GM21390 (cell line): ENCODE data around the gene RPL13.
"Not testable (repeated sequence)": the region's sequence is repeated elsewhere in the genome, so short reads cannot be mapped to it uniquely, and the experiment has no call there.

Experiments used
- ATAC-seq: cut with Tn5 transposase; IDR thresholded peaks from one replicate; pipeline ENCODE4 v1.9.1; 2021; ENCODE audit not compliant: unreplicated experiment

RPL13 gene

GRCh38 chr16:89562939-89563338 lies 2.5 kb downstream of the RPL13 start:
- no peak for ATAC-seq

DNA sequence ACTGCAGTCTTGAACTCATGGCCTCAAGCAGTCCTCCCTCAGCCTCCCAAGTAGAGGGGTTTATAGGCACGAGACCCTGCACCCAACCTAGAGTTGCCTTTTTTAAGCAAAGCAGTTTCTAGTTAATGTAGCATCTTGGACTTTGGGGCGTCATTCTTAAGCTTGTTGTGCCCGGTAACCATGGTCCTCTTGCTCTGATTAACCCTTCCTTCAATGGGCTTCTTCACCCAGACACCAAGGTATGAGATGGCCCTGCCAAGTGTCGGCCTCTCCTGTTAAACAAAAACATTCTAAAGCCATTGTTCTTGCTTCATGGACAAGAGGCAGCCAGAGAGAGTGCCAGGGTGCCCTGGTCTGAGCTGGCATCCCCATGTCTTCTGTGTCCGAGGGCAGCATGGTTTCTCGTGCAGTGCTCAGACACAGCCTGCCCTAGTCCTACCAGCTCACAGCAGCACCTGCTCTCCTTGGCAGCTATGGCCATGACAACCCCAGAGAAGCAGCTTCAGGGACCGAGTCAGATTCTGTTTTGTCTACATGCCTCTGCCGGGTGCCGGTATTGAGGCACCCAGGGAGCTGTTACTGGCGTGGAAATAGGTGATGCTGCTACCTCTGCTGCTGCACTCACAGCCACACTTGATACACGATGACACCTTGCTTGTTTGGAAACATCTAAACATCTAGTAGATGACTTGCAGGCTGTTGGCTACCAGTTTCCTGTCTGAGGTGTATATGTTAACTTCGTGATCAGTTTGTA lies 3.3 kb downstream of the RPL13 start:
- ATAC-seq: no peak

- no peak for ATAC-seq
Measured at GRCh38 chr16:89564476-89565255, 4.2 kb downstream of the RPL13 start.

- ATAC-seq: no peak
Measured at GRCh38 chr16:89565256-89565505, 4.7 kb downstream of the RPL13 start.

DNA sequence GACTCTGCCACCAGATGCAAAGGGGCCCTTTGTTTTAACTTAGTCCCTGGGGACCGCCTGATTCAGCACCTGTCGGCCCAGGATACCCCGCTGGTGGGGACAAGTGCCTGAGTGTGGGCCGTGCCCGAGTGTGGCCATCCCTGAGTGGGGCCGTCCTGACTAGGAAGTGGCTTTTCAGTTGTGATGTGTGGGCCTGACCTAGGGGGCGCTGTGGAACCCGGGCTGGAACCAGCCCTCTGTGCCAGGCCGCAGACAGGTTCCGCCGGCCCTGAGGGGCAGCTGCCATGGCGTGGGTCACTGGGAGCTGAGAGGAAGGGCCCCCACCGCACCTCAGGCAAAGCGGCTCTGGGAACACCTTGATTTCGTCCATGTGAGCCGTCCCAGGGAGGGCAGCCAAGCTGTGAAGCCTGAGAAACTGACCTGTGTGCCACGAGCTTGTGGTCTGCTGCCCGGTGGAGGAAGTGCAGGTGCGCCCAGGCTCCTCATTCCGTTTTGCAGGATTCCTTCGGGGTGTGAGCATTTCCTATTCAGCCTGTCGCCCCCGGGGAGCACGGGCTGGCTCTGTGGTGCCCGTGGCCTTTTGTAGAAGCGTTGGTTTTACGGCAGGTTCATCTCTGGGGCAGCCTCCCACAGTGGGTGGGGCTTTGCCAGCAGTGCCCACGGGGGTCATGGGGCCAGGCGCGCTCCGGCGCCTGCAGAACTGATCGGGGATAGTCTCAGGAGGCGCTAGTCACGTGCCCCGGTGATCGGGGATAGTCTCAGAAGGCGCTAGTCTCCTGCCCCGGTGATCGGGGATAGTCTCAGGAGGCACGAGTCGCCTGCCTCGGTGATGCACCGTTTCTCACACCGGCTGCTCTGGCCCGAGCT lies 5.3 kb downstream of the RPL13 start:
- no peak for ATAC-seq

DNA sequence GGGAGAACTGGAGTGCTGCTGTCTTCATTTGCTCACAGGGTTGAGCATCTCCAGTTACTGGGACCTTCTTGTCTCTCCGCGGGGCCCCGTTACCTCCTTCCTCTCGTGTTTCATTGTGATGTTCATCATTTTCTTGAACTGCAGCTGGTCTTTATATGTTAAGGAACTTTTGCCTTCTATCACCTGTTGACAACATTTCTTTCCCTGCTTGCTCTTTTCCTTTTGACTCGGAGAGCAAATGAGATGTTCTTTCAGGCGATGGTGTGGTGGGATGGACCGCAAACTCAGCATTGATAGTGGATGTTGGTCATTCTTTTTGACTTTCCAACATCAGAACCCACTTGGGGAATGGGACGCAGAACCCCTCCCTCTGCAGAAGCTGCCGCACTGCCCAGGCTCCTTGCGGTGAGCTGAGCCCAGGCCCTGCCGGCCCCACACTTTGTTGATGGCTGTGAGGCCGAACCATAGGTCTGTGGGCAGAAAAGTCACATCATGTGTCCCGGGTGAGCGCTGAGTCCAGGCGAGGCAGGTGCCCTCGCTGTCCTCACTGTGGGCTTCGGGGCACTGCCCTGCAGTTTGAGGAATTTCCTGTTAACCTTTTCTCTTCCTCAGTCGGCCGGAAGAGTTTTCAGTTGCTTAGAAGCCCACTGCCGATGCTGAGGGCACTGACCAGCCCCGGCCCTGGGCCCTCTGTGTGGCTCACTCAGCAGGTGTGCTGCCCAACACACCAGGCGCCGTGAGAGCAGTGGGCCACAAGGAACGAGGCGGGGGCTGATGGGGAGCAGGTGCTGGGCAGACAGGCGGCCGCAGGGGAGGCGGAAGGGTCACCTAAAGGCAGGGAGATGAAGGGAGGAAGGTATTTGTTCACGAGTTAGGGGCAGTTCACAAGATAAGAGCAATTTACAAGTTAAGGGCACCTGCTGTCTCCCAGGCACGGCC lies 7.4 kb downstream of the RPL13 start:
- ATAC-seq: no peak

DNA sequence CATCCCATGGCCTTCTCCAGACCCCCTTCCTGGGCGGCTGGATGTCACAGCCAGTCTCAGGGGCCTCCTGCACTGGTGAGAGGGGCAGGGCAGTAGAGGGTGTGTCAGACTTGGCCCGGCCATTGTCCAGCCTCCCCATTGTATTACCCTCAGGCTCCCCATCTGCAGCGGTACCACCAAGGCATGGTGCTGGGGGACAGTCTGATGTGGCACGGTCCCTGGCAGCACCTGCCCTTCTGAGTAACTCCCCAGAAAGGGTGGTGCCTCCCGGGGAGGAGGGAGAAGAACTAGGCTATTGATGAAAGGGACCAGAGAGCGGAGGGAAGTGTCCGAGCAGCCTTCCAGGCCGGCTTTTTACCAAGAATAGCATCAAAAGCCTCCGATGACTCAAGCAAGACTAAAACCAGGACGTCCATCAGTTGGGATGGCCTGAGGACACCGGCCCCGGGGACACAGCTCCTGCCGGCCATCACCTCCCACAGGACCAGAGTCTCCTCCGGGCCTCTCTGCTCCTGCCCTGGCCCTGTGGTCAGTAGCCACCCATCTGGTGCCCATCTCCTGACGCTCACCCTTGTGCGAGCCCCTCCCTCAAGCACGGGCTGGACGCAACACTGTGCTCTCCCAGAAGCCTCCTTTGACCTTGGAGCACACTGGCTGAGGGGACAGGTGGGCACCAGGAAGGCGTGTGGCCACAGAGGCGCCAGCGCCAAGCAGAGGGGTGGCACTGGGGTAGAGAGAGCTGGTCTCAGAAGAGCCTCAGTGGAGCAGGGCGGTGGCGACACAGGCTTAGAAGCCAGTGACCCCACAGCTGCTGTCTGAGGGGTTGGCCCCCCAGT lies 9.2 kb downstream of the RPL13 start:
- ATAC-seq: no peak

DNA sequence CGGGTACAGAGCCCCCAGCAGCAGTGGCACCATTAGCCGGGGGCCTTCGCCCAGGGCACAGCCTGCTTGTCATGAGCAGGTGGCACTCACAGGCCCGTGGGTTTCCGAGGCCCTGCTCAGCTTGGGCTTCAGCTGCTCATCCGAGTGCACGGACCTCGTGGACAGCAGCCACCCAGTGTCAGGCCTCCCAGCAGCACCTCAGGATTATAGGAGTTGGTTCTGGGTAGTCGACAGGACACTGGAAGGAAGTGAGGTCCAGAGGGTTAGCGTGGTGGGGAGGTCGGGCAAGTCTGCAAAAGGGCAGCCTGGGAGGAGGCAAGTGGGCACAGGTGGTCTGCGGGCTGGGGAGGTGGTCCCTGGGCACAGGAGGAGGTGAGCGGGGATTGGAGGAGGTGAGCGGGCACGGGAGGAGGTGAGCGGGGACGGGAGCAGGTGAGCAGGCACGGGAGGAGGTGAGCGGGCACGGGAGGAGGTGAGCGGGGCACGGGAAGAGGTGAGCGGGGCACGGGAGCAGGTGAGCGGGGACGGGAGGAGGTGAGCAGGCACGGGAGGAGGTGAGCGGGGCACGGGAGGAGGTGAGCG lies 10.0 kb downstream of the RPL13 start:
- no peak for ATAC-seq

- not testable (repeated sequence) for ATAC-seq
Measured at GRCh38 chr16:89570983-89571598, 10.6 kb downstream of the RPL13 start.

- no peak for ATAC-seq
Measured at GRCh38 chr16:89571636-89572035, 11.2 kb downstream of the RPL13 start.

DNA sequence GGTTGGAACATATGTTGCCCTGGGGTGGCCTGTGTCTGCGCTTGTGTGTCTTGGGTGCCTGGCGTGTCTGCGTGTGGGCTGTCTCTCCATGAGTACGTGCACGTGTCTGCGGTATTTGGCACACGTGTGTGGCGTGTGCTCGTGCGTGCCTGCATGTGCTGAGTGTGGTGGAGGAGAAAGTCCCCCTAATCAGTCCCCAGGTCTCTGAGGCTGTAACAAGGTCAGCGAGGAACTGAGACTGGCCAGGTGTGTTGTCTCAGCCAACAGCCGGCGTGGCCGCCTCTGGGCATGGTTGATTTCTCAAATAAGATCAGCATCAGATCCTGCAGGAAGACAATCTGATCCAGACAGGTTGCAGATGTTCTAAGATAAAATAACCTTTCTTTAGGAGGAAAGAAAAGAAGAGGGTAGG lies 11.6 kb downstream of the RPL13 start:
- no peak for ATAC-seq

DNA sequence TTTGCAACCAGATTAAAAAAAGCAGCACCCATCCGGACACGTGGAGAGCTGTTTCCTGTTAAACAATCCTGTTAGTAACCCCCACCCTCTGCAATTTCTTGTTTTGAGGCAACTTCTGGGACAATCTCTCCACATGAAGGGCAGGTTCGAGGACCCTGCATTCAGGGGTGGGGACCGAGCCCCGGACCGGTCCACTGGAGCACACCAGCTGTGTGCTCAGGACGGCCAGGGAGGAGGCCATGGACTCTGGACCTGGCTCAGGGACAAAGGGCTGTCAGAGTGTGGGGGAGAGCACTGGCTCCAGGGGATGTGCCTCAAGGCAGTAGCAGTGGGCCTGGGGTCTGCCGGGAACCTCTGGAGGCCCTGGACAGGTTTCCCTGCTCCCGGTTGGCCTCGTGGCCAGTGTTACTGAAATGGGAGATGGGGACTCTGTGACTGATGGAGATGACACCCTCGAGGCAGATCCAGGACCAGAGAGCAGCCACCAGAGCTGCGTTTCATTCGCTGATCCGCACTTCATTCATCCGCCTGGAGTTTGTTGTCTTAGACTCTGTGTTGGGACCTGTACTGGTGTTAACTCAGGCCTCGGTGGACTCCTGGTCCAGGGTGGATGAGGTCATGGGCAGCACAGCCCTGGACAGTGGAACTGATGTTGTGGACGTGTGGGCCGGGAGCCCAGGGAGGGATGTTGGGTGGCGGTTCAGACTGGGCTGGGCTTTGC lies 12.2 kb downstream of the RPL13 start:
- ATAC-seq: no peak

DNA sequence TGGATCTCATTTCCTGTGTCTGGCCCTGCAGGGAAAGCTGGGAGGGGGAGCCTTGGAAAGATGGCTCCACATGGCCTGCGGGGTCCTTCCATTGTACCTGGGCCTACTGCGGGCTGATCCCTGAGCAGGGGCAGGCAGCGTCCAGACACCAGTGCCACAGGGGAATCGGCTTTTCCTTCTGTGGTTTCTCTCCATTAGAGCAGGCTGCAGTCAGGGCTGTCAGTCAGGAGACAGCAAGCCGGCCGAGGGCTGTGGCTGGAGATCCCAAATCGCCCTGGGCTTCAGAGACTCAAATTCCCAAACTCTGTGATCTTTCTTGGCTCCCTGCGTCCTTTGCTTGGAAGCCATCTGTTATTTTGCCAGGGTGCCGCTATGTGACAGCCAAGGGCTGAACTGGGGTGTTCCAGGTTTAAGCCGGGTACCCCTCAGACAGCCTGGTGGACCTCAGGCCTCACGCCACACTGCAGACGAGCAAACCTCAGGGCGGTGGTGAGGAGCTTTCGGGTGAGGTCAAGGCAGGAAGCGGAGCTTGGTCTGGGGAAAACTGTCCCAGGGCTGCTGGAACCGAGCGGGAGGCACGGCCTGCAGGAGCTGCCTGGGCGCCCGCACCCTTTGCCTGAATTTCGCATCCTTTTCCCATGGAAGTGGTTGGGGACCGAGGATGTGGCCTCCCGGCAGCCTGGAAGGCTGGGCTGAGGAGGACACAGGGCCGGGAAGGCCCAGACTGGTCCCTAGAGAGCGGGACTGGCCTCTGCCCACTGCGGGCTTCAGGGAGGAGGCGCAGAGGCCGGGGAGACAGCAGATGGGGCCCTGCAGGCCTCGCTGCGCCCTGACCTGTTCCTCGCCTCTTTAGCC lies 13.6 kb downstream of the RPL13 start:
- no peak for ATAC-seq

DNA sequence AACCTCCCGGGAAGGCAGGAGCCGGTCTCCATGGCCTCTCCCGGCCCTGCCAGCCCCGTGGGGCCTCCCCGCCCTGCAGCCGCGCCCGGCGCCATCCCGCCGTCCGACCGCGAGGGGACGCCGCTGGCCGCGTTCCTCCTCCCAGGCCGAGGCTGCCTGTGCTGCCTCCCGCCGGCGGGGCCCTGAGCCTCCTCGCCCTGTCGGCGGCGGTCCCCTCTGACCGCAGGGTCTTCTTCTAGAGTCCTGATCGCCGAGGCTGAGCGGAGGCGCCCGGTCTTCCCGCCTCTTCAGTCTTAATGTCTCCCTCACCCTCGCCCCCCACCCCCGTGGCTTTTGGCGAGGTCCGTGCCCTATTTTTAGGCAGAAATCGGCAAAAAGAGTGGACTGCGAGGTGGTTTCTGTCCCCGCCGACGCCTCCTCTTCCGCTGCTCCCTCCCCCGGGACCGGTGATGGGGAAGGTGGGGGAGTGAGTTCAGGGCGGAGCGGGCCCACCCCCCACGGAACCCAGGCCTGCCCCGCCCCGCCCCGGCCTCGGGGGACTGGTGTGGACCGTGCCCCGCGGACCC lies 14.3 kb downstream of the RPL13 start:
- ATAC-seq: peak; percentile 58

DNA sequence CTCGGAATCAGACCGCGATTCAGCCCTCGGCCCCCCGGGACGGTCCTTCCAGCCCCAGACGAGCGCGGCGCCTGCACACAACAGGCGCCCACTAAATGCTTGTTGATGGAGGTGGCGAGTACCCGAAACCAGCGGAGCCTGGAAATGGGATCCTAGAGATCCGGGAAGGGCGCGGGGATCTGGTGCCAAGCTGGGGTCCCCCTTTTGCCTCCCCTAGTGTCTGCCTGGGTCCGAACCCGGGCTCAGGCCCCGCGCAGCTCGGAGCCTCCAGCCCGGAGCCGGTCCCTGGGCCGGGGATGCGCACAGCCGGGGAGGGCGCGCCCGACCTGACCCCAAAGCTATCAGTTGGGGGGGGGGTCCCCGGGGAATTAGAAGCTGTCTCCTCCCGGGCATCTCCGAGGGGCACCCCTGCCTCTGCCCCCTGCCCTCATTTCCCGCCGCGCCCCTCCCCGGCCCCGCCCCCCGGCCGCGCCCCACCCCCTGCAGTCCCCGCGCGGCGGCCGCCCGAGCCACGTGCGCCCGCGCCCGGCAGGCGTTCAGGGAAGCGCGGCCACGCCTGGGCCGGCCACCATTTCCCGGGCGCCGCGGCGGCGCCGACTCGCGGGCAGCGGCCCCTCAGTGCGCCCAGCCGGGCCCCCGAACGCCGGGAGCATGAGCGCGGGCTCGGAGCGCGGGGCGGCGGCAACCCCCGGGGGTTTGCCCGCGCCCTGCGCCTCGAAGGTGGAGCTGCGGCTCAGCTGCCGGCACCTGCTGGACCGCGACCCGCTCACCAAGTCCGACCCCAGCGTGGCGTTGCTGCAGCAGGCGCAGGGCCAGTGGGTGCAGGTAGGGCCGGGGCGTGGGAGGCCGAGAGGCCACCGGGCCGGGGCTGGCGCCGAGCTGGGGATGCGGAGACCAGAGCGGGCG lies 15.0 kb downstream of the RPL13 start, which contains the start of gene CPNE7:
Gene CPNE7, plus strand, starts transcription at position 512 of the 906 bp plus-strand sequence. Its CDS starts 140 bp downstream, at position 652.
- ATAC-seq: no peak
